Sigmoid colon (tissue), 7 donors: ENCODE results near the gene TOR1B. TPM values are rescaled to one million over a fixed set of nuclear protein-coding genes. Genes with fewer than 3 reads are reported as not detected.

Source experiments
- DNase-seq: peaks from one replicate; pipeline ENCODE4 v3.0.0-alpha.2; 2019
- H3K27ac ChIP-seq, 4 donors: fragments of 200-600 bp; sonication (generic); one replicate each; pipeline ENCODE4 v1.5.1; 2016 to 2019; ENCODE audit warnings: mild to moderate bottlenecking in 1 of 4
- H3K27me3 ChIP-seq, 3 donors: fragments of 200-600 bp; sonication (generic); one replicate each; pipeline ENCODE4 v1.5.1; 2019; ENCODE audit warnings: mild to moderate bottlenecking in 1 of 3
- H3K36me3 ChIP-seq, 4 donors: fragments of 200-600 bp; sonication (generic); one replicate each; pipeline ENCODE4 v1.5.1; 2016 to 2019
- H3K4me1 ChIP-seq, 4 donors: fragments of 200-600 bp; sonication (generic); one replicate each; pipeline ENCODE4 v1.5.1; 2017 to 2019
- H3K4me3 ChIP-seq, 4 donors: fragments of 200-600 bp; sonication (generic); one replicate each; pipeline ENCODE4 v1.5.1; 2017 to 2019; ENCODE audit warnings: mild to moderate bottlenecking in 2 of 4, moderate library complexity in 1 of 4
- H3K9me3 ChIP-seq, 4 donors: fragments of 200-600 bp in 3 of 4; sonication (generic) in 3 of 4; one replicate each; pipeline versions ENCODE4 v1.5.1 to v1.6.1; 2013 to 2019
- EP300 ChIP-seq, 4 donors: sonication (generic); formaldehyde crosslinking; IDR thresholded peaks; one replicate each; pipeline ENCODE4 v1.6.1; 2017; ENCODE audit warnings: antibody characterized with exemption in 4 of 4
- POLR2A ChIP-seq, 2 donors: fragments of 450-650 bp; IDR thresholded peaks; one replicate each; pipeline ENCODE4 v1.6.1; 2016; ENCODE audit warnings: antibody characterized with exemption in 2 of 2, mild to moderate bottlenecking in 2 of 2, moderate library complexity in 2 of 2
- POLR2AphosphoS5 ChIP-seq, 4 donors: sonication (generic); formaldehyde crosslinking; IDR thresholded peaks; one replicate each; pipeline ENCODE4 v1.6.1; 2017; ENCODE audit warnings: antibody characterized with exemption in 4 of 4
- WGBS, 2 donors: extraction: QIAGEN DNeasy Blood & Tissue Kit; methylation state at CpG; one replicate each; pipeline ENCODE4 v1.1.7; 2013; 5-methylcytosine and 5-hydroxymethylcytosine counted together
- intact Hi-C: fragments of 100-400 bp; cut with DNase I; formaldehyde crosslinking; loops from one replicate; pipeline ENCODE4 v1.15.1; 2023
- polyA plus RNA-seq, 3 donors: library from polyadenylated mRNA; stranded (reverse); fragments of 200-250 nt; gene quantifications; one replicate each; pipeline ENCODE4 v1.2.3, GENCODE V29; 2013
- total RNA-seq, 4 donors: library from RNA; depleted of rRNA; stranded (reverse); fragments of >200 nt; gene quantifications; one replicate each; pipeline ENCODE4 v1.1.0, GENCODE V29; 2016
- TF ChIP-seq, protein P1 (sequence below), 4 experiments: fragments of 450-650 bp in 3 of 4; fragments of 200-600 bp in 1 of 4; IDR thresholded peaks; one replicate each; pipeline ENCODE4 v1.5.1; 2016 to 2019; ENCODE audit warnings: antibody characterized with exemption in 4 of 4, mild to moderate bottlenecking in 3 of 4, moderate library complexity in 2 of 4
- donor health status: healthy with polysubstance abuse.
- donor health status: Bipolar disorder and iron deficiency.
- donor health status: healthy.

Gene TOR1B
- total and polyA plus RNA-seq, 7 donors: 7.8 to 31.3 (median 20.7) TPM

- Histone ChIP-seq H3K4me1 (no peaks in the 10 kb centered on the region), H3K4me3 (no peak overlapping the region), H3K27ac (no peak overlapping the region), H3K9me3 (no peaks in the 10 kb centered on the region), H3K36me3 (peaks cover 10 to 73% (median 17%) of the 10 kb centered on the region in 4 donors), H3K27me3 (no peaks in the 10 kb centered on the region)
- intact Hi-C loops: no loop called here
- no peak for DNase-seq
- 15 to 62% methylated on average over 6 of the region's 6 CpGs for WGBS, 2 donors
- no peak for TF ChIP-seq POLR2A (IDR thresholded peaks at IDR 0.05)
- TF ChIP-seq, protein P1, sequence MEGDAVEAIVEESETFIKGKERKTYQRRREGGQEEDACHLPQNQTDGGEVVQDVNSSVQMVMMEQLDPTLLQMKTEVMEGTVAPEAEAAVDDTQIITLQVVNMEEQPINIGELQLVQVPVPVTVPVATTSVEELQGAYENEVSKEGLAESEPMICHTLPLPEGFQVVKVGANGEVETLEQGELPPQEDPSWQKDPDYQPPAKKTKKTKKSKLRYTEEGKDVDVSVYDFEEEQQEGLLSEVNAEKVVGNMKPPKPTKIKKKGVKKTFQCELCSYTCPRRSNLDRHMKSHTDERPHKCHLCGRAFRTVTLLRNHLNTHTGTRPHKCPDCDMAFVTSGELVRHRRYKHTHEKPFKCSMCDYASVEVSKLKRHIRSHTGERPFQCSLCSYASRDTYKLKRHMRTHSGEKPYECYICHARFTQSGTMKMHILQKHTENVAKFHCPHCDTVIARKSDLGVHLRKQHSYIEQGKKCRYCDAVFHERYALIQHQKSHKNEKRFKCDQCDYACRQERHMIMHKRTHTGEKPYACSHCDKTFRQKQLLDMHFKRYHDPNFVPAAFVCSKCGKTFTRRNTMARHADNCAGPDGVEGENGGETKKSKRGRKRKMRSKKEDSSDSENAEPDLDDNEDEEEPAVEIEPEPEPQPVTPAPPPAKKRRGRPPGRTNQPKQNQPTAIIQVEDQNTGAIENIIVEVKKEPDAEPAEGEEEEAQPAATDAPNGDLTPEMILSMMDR (IDR thresholded peaks at IDR 0.05): no peak
- TF ChIP-seq EP300 (IDR thresholded peaks at IDR 0.05): no peak
- no peak for TF ChIP-seq POLR2AphosphoS5 (IDR thresholded peaks at IDR 0.05)
These were observed 7.8 kb downstream of the TOR1B start for GRCh38 chr9:129810788-129811187.

GRCh38 chr9:129811967-129812363, 9.0 kb downstream of the TOR1B start:
- Histone ChIP-seq H3K27me3 (no peaks in the 10 kb centered on the region), H3K27ac (no peak overlapping the region), H3K36me3 (peaks cover 13 to 82% (median 24%) of the 10 kb centered on the region in 4 donors), H3K9me3 (no peaks in the 10 kb centered on the region), H3K4me1 (no peaks in the 10 kb centered on the region), H3K4me3 (no peak overlapping the region)
- no peak for DNase-seq
- intact Hi-C loops: no loop called here
- TF ChIP-seq, protein P1 (IDR thresholded peaks at IDR 0.05): no peak
- TF ChIP-seq POLR2A (IDR thresholded peaks at IDR 0.05) (no peak), POLR2AphosphoS5 (IDR thresholded peaks at IDR 0.05) (no peak), EP300 (IDR thresholded peaks at IDR 0.05) (no peak)
- WGBS, 2 donors: 15 to 68% methylated on average over 6 of the region's 6 CpGs

DNA sequence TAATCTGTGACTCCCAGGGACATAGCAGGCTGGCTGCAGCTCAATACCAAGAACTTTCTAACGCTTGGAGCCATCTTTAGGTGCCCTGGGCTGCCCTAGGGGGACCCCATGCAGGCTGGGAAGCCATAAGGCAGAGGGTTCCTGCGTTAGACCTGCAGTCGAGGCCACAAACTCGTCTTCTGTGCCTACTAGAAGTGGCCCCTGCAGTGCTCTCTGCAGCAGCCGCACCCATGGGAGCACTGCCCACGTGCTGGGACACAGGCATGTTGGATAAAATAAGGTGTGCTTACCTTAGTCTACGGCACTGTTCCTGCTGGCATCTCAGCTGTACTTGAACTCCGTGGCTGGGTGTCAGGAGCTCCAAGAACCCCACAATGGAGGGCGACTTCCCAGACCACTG, 9.4 kb downstream of the TOR1B start:
- WGBS, 2 donors: 29 to 75% methylated on average over 9 of the region's 9 CpGs
- Histone ChIP-seq H3K9me3 (no peaks in the 10 kb centered on the region), H3K27ac (no peak overlapping the region), H3K4me1 (no peaks in the 10 kb centered on the region), H3K27me3 (no peaks in the 10 kb centered on the region), H3K4me3 (no peak overlapping the region), H3K36me3 (peaks cover 13 to 82% (median 24%) of the 10 kb centered on the region in 4 donors)
- no peak for TF ChIP-seq POLR2A (IDR thresholded peaks at IDR 0.05)
- TF ChIP-seq, protein P1 (IDR thresholded peaks at IDR 0.05): no peak
- intact Hi-C loops: no loop called here
- DNase-seq: no peak

DNA sequence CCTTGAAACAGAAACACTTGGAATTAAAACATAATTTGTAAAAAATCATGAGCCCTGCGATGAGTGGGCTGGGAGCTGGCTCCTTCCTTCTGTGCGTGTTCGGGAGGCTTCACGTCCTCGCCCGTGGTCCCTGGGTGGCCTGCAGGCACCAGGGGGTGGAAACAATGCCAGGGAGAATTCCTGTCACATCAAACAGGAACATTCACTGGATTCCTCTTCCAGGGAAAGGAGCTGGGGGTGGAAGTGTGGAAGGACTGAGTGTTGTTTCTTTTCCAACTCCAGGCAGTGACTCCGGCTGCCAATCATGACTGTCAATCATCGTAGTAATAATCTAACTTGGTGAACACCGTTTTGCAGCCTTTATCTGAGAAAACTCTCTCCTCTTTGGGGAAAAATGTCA, 10.7 kb downstream of the TOR1B start:
- 88 to 91% methylated on average over 9 of the region's 9 CpGs for WGBS, 2 donors
- DNase-seq: no peak
- TF ChIP-seq EP300 (IDR thresholded peaks at IDR 0.05): no peak
- no peak for TF ChIP-seq POLR2A (IDR thresholded peaks at IDR 0.05)
- TF ChIP-seq POLR2AphosphoS5 (IDR thresholded peaks at IDR 0.05): no peak
- TF ChIP-seq, protein P1 (IDR thresholded peaks at IDR 0.05): no peak
- H3K4me1 ChIP-seq: no peaks in the 10 kb centered on the region
- H3K4me3 ChIP-seq: no peak overlapping the region
- peaks cover 22 to 87% (median 28%) of the 10 kb centered on the region in 4 donors for H3K36me3 ChIP-seq
- no peak overlapping the region for H3K27ac ChIP-seq
- intact Hi-C loops: no loop called here
- H3K27me3 ChIP-seq: no peaks in the 10 kb centered on the region
- H3K9me3 ChIP-seq: no peaks in the 10 kb centered on the region
